Mucosa of descending colon (tissue), 3 donors: ENCODE measurements around the gene SLC25A21. TPM values are rescaled to one million over a fixed set of nuclear protein-coding genes. Genes with fewer than 3 reads are reported as not detected.

Experiments used
- ATAC-seq: fragments of 200-7000 bp; cut with Tn5 transposase; one replicate; pipeline ENCODE4 v1.9.1; 2020; ENCODE audit warnings: mild to moderate bottlenecking, moderate library complexity
- DNase-seq, 3 donors: peaks; one replicate each; pipeline ENCODE4 v3.0.0-alpha.2; 2020
- H3K36me3 ChIP-seq: fragments of 200-600 bp; one replicate; pipeline ENCODE4 v1.8.0; 2021; ENCODE audit warnings: low read depth, mild to moderate bottlenecking
- H3K4me1 ChIP-seq: fragments of 200-600 bp; one replicate; pipeline ENCODE4 v1.8.0; 2021; ENCODE audit warnings: low read depth, mild to moderate bottlenecking
- H3K4me3 ChIP-seq: fragments of 200-600 bp; one replicate; pipeline ENCODE4 v1.8.0; 2021; ENCODE audit warnings: mild to moderate bottlenecking
- H3K9me3 ChIP-seq: fragments of 200-600 bp; one replicate; pipeline ENCODE4 v1.8.0; 2021; ENCODE audit warnings: mild to moderate bottlenecking
- CTCF ChIP-seq: fragments of 200-600 bp; IDR thresholded peaks from one replicate; pipeline ENCODE4 v1.8.0; 2022; ENCODE audit warnings: antibody characterized with exemption, mild to moderate bottlenecking
- intact Hi-C, 2 donors: fragments of 100-400 bp; cut with DNase I in 1 of 2; cut with micrococcal nuclease in 1 of 2; formaldehyde crosslinking; loops; one replicate each; pipeline versions ENCODE4 v1.11.0 to v1.11.1; 2022; cut with DNase I, micrococcal nuclease
- total RNA-seq, 3 donors: library from RNA; stranded (reverse); fragmentation: NEBNext Ultra II Directional in 2 of 3; extraction: Animal tissue kit (Norgen Biotek cat#: 25700) in 2 of 3; gene quantifications; one replicate each; pipeline versions ENCODE4 v1.2.1 to v1.2.4, GENCODE V29; 2021 to 2023
- donor health status: DM: no; HTN: no; CAD: no; lungs with moderate emphysema.
- donor health status: DM: no; HTN: no; CAD: no.
- donor health status: DM: no; HTN: yes; CAD: no.

Gene SLC25A21
- total RNA-seq, 3 donors from 2014 or later, result 0.31 to 1.4 (median 0.61) TPM

DNA sequence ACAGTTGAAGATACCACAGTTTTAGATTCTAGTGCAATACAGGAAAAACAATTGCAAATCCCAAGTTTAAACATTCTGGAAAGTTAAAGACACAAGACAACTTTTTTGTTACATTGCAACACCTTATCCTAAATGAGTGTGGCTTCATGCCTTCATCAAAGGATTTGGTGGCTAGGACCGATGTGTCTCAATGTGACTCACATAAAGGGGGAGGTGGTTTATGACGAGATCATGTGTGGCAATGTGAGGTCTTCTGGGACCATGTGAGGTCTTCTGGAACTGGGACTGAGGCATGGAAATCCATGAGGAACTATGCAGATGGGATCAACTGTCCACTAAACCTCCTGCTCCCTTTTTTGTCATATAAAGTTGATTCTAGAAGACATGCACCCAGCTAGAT is 344.5 kb downstream of the SLC25A21 start:
- no peak overlapping the region for H3K4me3 ChIP-seq
- TF ChIP-seq CTCF, result no peak
- no peaks in the 10 kb centered on the region for H3K9me3 ChIP-seq
- no peaks in the 10 kb centered on the region for H3K36me3 ChIP-seq
- no peak for DNase-seq
- intact Hi-C loops, result no loop called here
- no peaks in the 10 kb centered on the region for H3K4me1 ChIP-seq
- ATAC-seq, result no peak

DNA sequence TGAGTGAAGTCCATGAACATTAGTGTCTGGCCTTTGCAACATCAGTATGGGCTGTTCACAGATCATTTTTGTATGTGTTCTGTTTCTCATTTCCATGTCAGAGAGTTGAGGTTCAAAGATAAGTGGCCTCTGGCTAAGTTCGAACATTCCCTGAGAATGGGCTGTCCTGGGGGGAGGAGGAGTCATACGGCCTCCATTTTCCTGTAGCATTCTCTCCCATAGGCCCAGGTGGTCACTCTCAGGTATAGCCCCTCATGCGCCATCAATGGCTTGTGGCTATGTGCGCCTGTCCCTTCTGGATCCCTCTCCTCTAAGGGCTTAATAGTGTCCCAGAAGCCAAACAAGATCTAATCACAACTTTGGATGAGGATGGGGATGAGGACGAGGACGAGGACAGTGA is 345.8 kb downstream of the SLC25A21 start:
- Histone ChIP-seq H3K9me3 (no peaks in the 10 kb centered on the region), H3K4me1 (no peaks in the 10 kb centered on the region), H3K4me3 (no peak overlapping the region), H3K36me3 (no peaks in the 10 kb centered on the region)
- ATAC-seq (no peak), DNase-seq (no peak)
- intact Hi-C loops, result no loop called here
- no peak for TF ChIP-seq CTCF

DNA sequence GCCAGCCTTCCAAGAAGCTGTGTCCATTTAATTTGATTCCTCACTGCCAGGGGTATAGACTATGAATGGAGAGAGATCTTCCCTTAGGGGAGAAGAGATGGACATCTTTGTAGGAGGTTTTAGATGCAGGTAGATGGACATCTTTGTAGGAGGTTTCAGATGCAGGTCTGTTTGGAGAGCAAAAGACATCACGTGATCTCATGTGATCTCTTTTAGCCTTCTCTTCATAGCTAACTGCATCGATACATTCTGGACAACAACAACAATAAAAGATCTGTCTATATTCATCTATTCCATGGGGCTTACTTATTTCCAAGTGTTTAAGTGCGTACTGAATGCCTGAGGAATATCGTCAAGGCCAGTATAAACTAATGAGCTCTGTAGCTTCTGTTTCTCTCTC is 347.6 kb downstream of the SLC25A21 start:
- DNase-seq (no peak), ATAC-seq (no peak)
- Histone ChIP-seq H3K4me3 (no peak overlapping the region), H3K36me3 (no peaks in the 10 kb centered on the region), H3K9me3 (no peaks in the 10 kb centered on the region), H3K4me1 (no peaks in the 10 kb centered on the region)
- intact Hi-C loops, result no loop called here
- TF ChIP-seq CTCF, result no peak

GRCh38 chr14:36823651-36824050 is 348.8 kb downstream of the SLC25A21 start:
- Histone ChIP-seq H3K36me3 (no peaks in the 10 kb centered on the region), H3K9me3 (no peaks in the 10 kb centered on the region), H3K4me1 (no peaks in the 10 kb centered on the region), H3K4me3 (no peak overlapping the region)
- DNase-seq, result no peak
- no peak for TF ChIP-seq CTCF
- intact Hi-C loops, result no loop called here
- ATAC-seq, result no peak

DNA sequence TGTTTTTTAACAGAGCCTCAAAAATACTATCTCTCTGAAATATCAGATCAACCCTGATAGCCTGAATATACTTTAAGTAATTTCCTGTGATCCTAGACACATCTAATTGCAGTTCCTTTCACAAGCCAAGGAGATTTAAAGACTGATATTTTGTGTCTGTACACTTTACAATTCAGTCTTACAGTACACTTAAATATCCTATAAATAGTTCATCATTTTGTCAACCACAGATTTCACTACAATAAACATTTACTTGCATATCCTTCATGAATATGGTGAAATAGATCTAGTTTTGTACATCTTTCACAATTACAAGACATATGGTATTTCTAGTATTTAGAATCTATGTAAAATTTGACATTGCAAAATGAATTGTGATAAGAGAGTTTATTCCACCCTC is 349.7 kb downstream of the SLC25A21 start:
- DNase-seq (no peak), ATAC-seq (no peak)
- H3K36me3 ChIP-seq, result no peaks in the 10 kb centered on the region
- no peaks in the 10 kb centered on the region for H3K9me3 ChIP-seq
- intact Hi-C loops, result no loop called here
- H3K4me3 ChIP-seq, result no peak overlapping the region
- H3K4me1 ChIP-seq, result no peaks in the 10 kb centered on the region
- no peak for TF ChIP-seq CTCF

- intact Hi-C loops, result no loop called here
- no peak overlapping the region for H3K4me3 ChIP-seq
- no peaks in the 10 kb centered on the region for H3K9me3 ChIP-seq
- TF ChIP-seq CTCF, result no peak
- no peaks in the 10 kb centered on the region for H3K36me3 ChIP-seq
- ATAC-seq (no peak), DNase-seq (no peak)
- H3K4me1 ChIP-seq, result no peaks in the 10 kb centered on the region
Observed at GRCh38 chr14:36820901-36821300, 351.5 kb downstream of the SLC25A21 start.
